Measurements from ENCODE around the gene TP53I3. TPM values are rescaled to one million over a fixed set of nuclear protein-coding genes. Genes with fewer than 3 reads are reported as not detected.

Gene TP53I3
- total RNA-seq, 1 donor from 2014 or later, result 38.0 TPM

GRCh38 chr2:24058564-24059271 lies 25.9 kb downstream of the TP53I3 start:
- Mint-ChIP-seq H3K4me1 (ENCODE audit: low read depth, unreplicated experiment) (peaks cover 7% of the 10 kb centered on the region), H3K36me3 (ENCODE audit: unreplicated experiment) (peaks cover 4% of the 10 kb centered on the region), H3K27me3 (ENCODE audit: unreplicated experiment) (peaks cover 2% of the 10 kb centered on the region), H3K27ac (ENCODE audit: unreplicated experiment) (no peak overlapping the region), H3K9me3 (ENCODE audit: unreplicated experiment) (no peaks in the 10 kb centered on the region), H3K4me3 (ENCODE audit: unreplicated experiment) (no peak overlapping the region)
- DNase-seq, result no peak
- TF ChIP-seq, protein P1, sequence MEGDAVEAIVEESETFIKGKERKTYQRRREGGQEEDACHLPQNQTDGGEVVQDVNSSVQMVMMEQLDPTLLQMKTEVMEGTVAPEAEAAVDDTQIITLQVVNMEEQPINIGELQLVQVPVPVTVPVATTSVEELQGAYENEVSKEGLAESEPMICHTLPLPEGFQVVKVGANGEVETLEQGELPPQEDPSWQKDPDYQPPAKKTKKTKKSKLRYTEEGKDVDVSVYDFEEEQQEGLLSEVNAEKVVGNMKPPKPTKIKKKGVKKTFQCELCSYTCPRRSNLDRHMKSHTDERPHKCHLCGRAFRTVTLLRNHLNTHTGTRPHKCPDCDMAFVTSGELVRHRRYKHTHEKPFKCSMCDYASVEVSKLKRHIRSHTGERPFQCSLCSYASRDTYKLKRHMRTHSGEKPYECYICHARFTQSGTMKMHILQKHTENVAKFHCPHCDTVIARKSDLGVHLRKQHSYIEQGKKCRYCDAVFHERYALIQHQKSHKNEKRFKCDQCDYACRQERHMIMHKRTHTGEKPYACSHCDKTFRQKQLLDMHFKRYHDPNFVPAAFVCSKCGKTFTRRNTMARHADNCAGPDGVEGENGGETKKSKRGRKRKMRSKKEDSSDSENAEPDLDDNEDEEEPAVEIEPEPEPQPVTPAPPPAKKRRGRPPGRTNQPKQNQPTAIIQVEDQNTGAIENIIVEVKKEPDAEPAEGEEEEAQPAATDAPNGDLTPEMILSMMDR (IDR thresholded peaks at IDR 0.05; ENCODE audit: partially characterized antibody, unreplicated experiment), result no peak

DNA sequence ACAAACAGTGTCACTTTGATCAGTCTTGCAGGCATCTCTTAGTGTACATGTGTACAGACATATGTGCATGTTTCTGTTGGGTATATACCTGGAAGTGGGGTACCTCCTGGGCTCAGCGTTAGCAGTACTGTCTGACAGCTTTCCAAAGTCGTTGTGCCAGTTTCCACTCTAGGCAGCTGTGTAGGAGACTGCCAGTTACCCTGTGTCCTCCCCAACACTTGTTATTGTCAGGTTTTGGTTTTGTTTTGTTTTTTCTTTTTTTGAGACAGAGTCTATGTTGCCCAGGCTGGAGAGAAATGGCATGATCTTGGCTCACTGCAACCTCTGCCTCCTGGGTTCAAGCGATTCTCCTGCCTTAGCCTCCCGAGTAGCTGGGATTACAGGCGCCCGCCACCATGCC lies 28.9 kb downstream of the TP53I3 start:
- no peaks in the 10 kb centered on the region for H3K9me3 Mint-ChIP-seq (ENCODE audit: unreplicated experiment)
- TF ChIP-seq, protein P1 (IDR thresholded peaks at IDR 0.05; ENCODE audit: partially characterized antibody, unreplicated experiment), result no peak
- H3K4me1 Mint-ChIP-seq (ENCODE audit: low read depth, unreplicated experiment), result peaks cover 7% of the 10 kb centered on the region
- peaks cover 2% of the 10 kb centered on the region for H3K27me3 Mint-ChIP-seq (ENCODE audit: unreplicated experiment)
- DNase-seq, result no peak
- peaks cover 4% of the 10 kb centered on the region for H3K36me3 Mint-ChIP-seq (ENCODE audit: unreplicated experiment)
- no peak overlapping the region for H3K27ac Mint-ChIP-seq (ENCODE audit: unreplicated experiment)
- no peak overlapping the region for H3K4me3 Mint-ChIP-seq (ENCODE audit: unreplicated experiment)

DNA sequence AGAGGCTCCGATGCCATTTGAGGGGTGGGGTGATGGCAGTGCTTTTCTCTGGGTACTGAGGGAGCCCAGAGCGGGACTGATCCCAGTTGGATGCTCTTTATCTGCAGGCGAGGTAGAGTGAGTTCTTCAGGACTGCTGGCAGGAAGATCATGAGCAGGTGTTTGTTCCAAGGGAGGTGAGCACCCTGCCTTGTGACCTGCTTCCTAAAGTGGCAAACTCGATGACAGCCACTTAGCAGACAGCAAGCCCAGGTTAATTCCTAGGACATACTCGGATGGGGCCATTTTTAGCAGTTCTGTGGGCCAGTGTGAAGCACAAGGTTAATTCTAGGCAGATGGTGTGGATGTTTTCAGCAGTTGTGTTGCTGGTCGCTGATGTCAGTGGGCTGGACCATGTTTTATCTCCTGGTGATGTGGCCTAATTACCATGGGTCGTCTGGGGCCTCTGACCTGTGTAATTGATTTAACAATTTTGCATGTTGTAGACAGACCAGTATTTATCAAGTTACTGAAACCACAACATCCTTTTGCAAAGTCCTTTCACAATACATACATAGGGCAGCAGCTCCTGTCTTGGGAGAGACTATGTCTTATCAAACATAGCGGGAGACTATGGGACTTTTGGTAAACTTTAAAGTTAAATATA lies 30.1 kb downstream of the TP53I3 start:
- no peak for DNase-seq
- Mint-ChIP-seq H3K4me3 (ENCODE audit: unreplicated experiment) (no peak overlapping the region), H3K4me1 (ENCODE audit: low read depth, unreplicated experiment) (peaks cover 7% of the 10 kb centered on the region), H3K36me3 (ENCODE audit: unreplicated experiment) (peaks cover 4% of the 10 kb centered on the region), H3K9me3 (ENCODE audit: unreplicated experiment) (no peaks in the 10 kb centered on the region), H3K27ac (ENCODE audit: unreplicated experiment) (peak overlapping the region; percentile 1), H3K27me3 (ENCODE audit: unreplicated experiment) (peaks cover 2% of the 10 kb centered on the region)
- TF ChIP-seq, protein P1 (IDR thresholded peaks at IDR 0.05; ENCODE audit: partially characterized antibody, unreplicated experiment), result no peak

DNA sequence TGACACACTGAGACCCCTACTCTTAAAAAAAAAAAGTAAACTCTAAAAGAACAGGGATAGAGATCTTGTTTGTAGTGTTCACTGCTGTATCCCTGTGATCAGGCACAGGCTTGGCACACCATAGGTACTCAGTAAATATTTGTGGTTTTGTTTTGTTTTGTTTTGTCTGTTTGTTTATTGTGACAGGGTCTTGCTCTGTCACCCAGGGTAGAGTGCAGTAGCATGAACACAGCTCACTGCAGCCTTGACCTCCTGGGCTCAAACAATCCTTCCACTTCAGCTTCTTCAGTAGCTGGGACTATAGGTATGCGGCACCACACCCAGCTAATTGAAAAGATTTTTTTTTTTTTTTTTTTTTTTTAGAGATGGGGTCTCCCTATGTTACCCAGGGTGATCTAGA lies 31.7 kb downstream of the TP53I3 start:
- Mint-ChIP-seq H3K27ac (ENCODE audit: unreplicated experiment) (no peak overlapping the region), H3K4me3 (ENCODE audit: unreplicated experiment) (no peak overlapping the region), H3K9me3 (ENCODE audit: unreplicated experiment) (peaks cover 2% of the 10 kb centered on the region), H3K4me1 (ENCODE audit: low read depth, unreplicated experiment) (peaks cover 7% of the 10 kb centered on the region), H3K36me3 (ENCODE audit: unreplicated experiment) (peaks cover 4% of the 10 kb centered on the region), H3K27me3 (ENCODE audit: unreplicated experiment) (peaks cover 2% of the 10 kb centered on the region)
- DNase-seq, result no peak
- TF ChIP-seq, protein P1 (IDR thresholded peaks at IDR 0.05; ENCODE audit: partially characterized antibody, unreplicated experiment), result no peak

DNA sequence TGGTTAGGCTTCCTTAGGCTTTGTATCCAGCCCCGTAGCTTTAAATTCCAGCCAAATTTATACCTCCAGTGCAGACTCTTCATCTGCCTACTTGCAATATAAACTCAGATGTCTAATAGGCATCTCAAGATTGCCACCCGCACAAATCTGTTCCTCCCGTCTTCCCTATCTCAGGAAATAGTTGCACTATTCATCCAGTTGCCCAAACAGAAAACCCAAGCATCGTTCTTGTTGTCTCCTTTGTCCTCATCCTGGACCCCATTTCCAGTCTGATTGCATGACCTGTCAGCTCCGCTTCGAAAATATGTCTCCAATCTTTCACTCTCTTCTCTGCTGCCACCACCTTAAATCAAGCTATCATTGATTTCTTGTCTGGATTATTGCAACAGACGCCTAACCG lies 32.8 kb downstream of the TP53I3 start:
- no peak for DNase-seq
- peaks cover 4% of the 10 kb centered on the region for H3K36me3 Mint-ChIP-seq (ENCODE audit: unreplicated experiment)
- peaks cover 13% of the 10 kb centered on the region for H3K4me1 Mint-ChIP-seq (ENCODE audit: low read depth, unreplicated experiment)
- H3K27me3 Mint-ChIP-seq (ENCODE audit: unreplicated experiment), result peaks cover 7% of the 10 kb centered on the region
- H3K9me3 Mint-ChIP-seq (ENCODE audit: unreplicated experiment), result peaks cover 7% of the 10 kb centered on the region
- H3K4me3 Mint-ChIP-seq (ENCODE audit: unreplicated experiment), result no peak overlapping the region
- no peak overlapping the region for H3K27ac Mint-ChIP-seq (ENCODE audit: unreplicated experiment)
- TF ChIP-seq, protein P1 (IDR thresholded peaks at IDR 0.05; ENCODE audit: partially characterized antibody, unreplicated experiment), result no peak
